Measurements from ENCODE around the gene HMGCS2. TPM values are rescaled to one million over a fixed set of nuclear protein-coding genes. Genes with fewer than 3 reads are reported as not detected.

The HMGCS2 gene
- total RNA-seq, 1 donor from 2014 or later: 6.8 TPM

DNA sequence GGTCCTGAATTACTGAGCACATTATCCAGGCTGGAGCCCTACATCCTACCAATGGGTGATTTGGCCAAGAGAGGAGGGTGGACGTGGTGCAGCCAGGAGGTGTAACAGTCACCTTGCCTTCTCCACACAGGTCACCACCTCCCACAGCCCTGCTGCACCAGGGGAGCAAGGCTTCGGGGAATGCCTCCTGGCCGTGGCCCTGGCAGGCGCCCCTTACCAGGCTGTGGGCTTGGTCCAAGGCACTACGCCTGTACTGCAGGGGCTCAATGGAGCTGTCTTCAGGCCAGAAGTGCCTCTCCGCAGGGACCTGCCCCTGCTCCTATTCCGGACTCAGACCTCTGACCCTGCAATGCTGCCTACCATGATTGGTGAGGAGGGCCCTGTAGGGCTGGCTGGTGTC, 26.0 kb downstream of the HMGCS2 start:
- peaks cover 4% of the 10 kb centered on the region in 2 donors for H3K4me1 ChIP-seq
- no peak for DNase-seq (ENCODE audit: low spot score in 2 of 2)
- H3K27me3 ChIP-seq: no peaks in the 10 kb centered on the region
- peak overlapping the region; percentile 41 to 66 for H3K27ac ChIP-seq
- H3K36me3 ChIP-seq: peaks cover 0 to 9% of the 10 kb centered on the region in 2 donors
- intact Hi-C loops (cut with DNase I): no loop called here
- TF ChIP-seq, protein P1, sequence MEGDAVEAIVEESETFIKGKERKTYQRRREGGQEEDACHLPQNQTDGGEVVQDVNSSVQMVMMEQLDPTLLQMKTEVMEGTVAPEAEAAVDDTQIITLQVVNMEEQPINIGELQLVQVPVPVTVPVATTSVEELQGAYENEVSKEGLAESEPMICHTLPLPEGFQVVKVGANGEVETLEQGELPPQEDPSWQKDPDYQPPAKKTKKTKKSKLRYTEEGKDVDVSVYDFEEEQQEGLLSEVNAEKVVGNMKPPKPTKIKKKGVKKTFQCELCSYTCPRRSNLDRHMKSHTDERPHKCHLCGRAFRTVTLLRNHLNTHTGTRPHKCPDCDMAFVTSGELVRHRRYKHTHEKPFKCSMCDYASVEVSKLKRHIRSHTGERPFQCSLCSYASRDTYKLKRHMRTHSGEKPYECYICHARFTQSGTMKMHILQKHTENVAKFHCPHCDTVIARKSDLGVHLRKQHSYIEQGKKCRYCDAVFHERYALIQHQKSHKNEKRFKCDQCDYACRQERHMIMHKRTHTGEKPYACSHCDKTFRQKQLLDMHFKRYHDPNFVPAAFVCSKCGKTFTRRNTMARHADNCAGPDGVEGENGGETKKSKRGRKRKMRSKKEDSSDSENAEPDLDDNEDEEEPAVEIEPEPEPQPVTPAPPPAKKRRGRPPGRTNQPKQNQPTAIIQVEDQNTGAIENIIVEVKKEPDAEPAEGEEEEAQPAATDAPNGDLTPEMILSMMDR (IDR thresholded peaks at IDR 0.05): no peak
- no peaks in the 10 kb centered on the region for H3K9me3 ChIP-seq
- H3K4me3 ChIP-seq: no peak overlapping the region

DNA sequence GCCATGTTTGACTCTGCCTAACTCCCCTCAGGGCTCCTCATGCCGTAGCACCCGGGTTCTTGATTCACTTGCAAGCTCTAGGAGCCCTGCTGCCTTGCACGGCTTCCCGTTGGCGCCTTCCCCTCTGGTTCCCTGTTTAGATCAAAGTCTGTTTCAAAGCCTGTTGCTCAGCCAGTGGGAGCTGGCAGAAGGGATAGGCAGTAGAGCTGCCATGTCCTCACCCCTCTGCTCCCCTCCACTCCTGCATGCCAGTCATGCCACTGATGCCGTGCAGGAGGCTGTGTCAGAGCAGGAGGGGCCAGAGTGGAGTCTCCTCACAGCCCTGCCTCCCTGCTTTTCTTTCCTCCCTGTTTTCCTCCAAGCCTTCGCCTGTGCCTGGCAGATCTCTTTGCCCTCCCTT, 26.5 kb downstream of the HMGCS2 start:
- Histone ChIP-seq H3K36me3 (peaks cover 4 to 13% of the 10 kb centered on the region in 2 donors), H3K27ac (peak overlapping the region; percentile 41 to 66), H3K27me3 (no peaks in the 10 kb centered on the region), H3K9me3 (no peaks in the 10 kb centered on the region), H3K4me3 (no peak overlapping the region), H3K4me1 (peaks cover 4% of the 10 kb centered on the region in 2 donors)
- intact Hi-C loops (cut with DNase I): no loop called here
- DNase-seq (ENCODE audit: low spot score in 2 of 2): peak in 1 of 2 donors; percentile 78
- TF ChIP-seq, protein P1 (IDR thresholded peaks at IDR 0.05): no peak

DNA sequence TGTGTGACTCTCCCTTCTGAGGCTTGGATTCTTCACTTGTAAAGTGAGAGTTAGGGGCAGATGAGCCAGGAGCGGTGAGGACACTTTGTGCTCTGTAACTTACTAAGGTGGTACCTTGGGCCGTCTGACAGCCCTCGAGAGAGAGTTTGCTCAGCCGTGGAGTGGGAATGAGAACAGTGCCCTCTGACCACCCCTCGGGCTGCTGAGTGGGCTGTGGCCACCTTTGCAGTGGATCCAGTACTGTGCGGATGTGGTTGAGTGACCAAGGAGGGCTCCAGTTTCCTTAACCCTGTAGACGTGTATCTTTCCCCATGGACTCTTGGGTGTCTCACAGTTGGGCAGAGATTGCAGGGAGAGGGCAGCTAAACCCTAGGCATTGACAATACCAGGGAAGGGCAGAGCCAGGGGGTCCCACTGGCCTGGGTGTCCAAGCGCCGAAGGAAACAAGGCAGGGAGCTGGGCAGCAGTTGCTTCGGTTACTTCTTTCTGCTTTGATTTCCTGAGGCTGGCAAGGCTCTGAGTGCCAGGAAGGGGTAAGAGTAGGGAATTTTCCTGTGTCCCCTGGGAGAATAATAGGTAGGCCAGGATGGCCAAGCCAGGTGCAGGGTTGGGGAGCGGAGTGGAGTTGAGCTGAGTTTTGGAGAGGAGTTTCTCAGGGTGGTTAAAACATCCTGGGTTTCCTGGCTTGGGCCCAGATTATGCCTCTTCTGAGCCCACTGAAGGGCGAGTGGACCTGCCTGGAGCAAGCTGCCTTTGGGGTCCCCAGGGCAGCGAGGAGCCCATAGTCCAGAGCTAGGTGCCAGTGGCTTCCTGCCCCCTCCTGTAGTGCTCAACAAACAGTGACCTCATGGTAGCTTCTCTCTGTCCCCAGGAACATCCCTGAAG, 27.6 kb downstream of the HMGCS2 start:
- no peaks in the 10 kb centered on the region for H3K9me3 ChIP-seq
- DNase-seq (ENCODE audit: low spot score in 2 of 2): no peak
- TF ChIP-seq, protein P1 (IDR thresholded peaks at IDR 0.05): no peak
- H3K27ac ChIP-seq: peak overlapping the region; percentile 41 to 66
- H3K4me1 ChIP-seq: peaks cover 4% of the 10 kb centered on the region in 2 donors
- intact Hi-C loops (cut with DNase I): loop anchor here (2.0 kb wide), 1 partner anchor 28 kb away; no protein-coding TSS in a partner anchor
- peaks cover 6 to 22% of the 10 kb centered on the region in 2 donors for H3K36me3 ChIP-seq
- no peaks in the 10 kb centered on the region for H3K27me3 ChIP-seq
- no peak overlapping the region for H3K4me3 ChIP-seq

DNA sequence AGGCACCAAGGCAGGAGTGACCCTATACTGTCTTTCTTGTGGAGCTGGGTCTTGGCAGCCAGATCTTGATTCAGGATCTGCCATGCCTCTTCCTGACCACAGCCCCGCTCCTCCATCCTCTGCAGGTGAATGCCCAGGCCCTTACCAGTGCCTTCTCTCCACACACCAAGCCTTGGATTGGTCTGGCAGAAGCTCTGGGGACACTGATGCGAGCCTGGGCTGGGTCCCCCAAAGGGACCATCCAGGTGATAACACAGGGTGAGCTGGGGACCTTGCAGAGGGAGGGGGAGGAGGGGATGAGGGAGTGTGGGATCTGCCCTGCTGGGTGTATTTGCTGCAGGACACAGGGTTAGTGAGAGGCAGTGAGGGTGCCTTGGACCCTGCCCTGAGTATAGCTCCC, 28.4 kb downstream of the HMGCS2 start:
- TF ChIP-seq, protein P1 (IDR thresholded peaks at IDR 0.05): no peak

DNA sequence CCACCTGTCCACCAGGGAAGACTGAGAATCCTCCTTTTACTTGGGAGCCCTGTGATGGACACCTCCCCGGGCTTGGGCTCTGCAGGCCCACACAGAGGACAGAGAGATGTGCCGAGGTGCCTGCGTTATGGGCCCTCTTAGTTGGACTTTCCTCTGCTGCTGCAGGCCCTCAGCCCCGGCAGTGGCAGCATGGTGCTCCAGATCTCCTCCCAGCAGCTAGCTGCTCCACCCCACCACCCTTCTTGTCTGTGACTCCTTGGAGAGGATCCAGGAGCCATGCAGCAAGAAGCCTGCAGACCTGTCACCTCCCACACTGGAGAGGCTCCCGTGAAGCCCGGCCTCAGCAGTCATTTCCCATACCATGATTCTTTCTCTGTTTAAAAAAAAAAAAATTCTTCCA, 29.6 kb downstream of the HMGCS2 start:
- H3K27ac ChIP-seq: no peak overlapping the region
- DNase-seq (ENCODE audit: low spot score in 2 of 2): no peak
- no peaks in the 10 kb centered on the region for H3K27me3 ChIP-seq
- peaks cover 4% of the 10 kb centered on the region in 2 donors for H3K4me1 ChIP-seq
- peaks cover 19 to 39% of the 10 kb centered on the region in 2 donors for H3K36me3 ChIP-seq
- intact Hi-C loops (cut with DNase I): no loop called here
- TF ChIP-seq, protein P1 (IDR thresholded peaks at IDR 0.05): no peak
- H3K9me3 ChIP-seq: no peaks in the 10 kb centered on the region
- no peak overlapping the region for H3K4me3 ChIP-seq

More for the DNA sequence above, 28.4 kb downstream of the HMGCS2 start:
- peaks cover 4% of the 10 kb centered on the region in 2 donors for H3K4me1 ChIP-seq
- H3K27me3 ChIP-seq: no peaks in the 10 kb centered on the region
- H3K27ac ChIP-seq: no peak overlapping the region
- DNase-seq (ENCODE audit: low spot score in 2 of 2): no peak
- intact Hi-C loops (cut with DNase I): loop anchor here (2.0 kb wide), 1 partner anchor 27 kb away; no protein-coding TSS in a partner anchor
- H3K36me3 ChIP-seq: peaks cover 11 to 28% of the 10 kb centered on the region in 2 donors
- H3K9me3 ChIP-seq: no peaks in the 10 kb centered on the region
- no peak overlapping the region for H3K4me3 ChIP-seq
